H1 (cell line): ENCODE data around the gene IREB2. TPM values are rescaled to one million over a fixed set of nuclear protein-coding genes. Genes with fewer than 3 reads are reported as not detected.
A peak's percentile ranks its signal among the peaks of the same experiment; 100 is the strongest.

Experiments used
- ASH2L ChIP-seq: fragments of 200-600, 300-600 bp; sonication (generic); IDR thresholded peaks from one replicate; pipeline ENCODE4 v1.7.1; 2017; ENCODE audit warnings: low read length
- ATF3 ChIP-seq: IDR thresholded peaks from 2 replicates; pipeline ENCODE4 v1.6.1; 2011; ENCODE audit warnings: low read depth, mild to moderate bottlenecking, low read length; ENCODE audit not compliant: insufficient read depth
- BACH1 ChIP-seq: IDR thresholded peaks from 2 replicates; pipeline ENCODE4 v1.6.1; 2012; ENCODE audit warnings: low read length, improper control_type of control experiment
- CBX8 ChIP-seq: fragments of 300-800, 300-1000 bp; sonication (generic); IDR thresholded peaks from 2 replicates; pipeline ENCODE4 v1.7.1; 2016; ENCODE audit warnings: low read depth, low read length, borderline replicate concordance
- CHD1 ChIP-seq: IDR thresholded peaks from 2 replicates; pipeline ENCODE4 v1.6.1; 2012; ENCODE audit warnings: low read depth, low read length, improper control_type of control experiment
- CTCF ChIP-seq, 3 experiments: IDR thresholded peaks; 1 replicate in 2 of 3; 2 replicates in 1 of 3; pipeline versions ENCODE4 v1.5.1 to v1.6.1; 2011; ENCODE audit warnings: low read length in 3 of 3, mild to moderate bottlenecking in 3 of 3, inconsistent platforms in 2 of 3, low read depth in 1 of 3, moderate library complexity in 1 of 3; ENCODE audit not compliant: insufficient read depth in 1 of 3; ENCODE audit errors: control extremely low read depth in 1 of 3
- EGR1 ChIP-seq: IDR thresholded peaks from 2 replicates; pipeline ENCODE4 v1.6.1; 2011; ENCODE audit warnings: low read depth, low read length, borderline replicate concordance
- EZH2 ChIP-seq: fragments of 200-600 bp; sonication (generic); IDR thresholded peaks from 2 replicates; pipeline ENCODE4 v1.7.1; 2012; ENCODE audit warnings: low read depth, mild to moderate bottlenecking, moderate library complexity, low read length, inconsistent platforms; ENCODE audit not compliant: severe bottlenecking
- FOSL1 ChIP-seq: IDR thresholded peaks from 2 replicates; pipeline ENCODE4 v1.6.1; 2011; ENCODE audit warnings: mild to moderate bottlenecking, low read depth, low read length, moderate library complexity; ENCODE audit not compliant: insufficient read depth
- MAFK ChIP-seq: IDR thresholded peaks from 2 replicates; pipeline ENCODE4 v1.6.1; 2012; ENCODE audit warnings: low read depth, mild to moderate bottlenecking, improper control_type of control experiment, low read length
- NANOG ChIP-seq: IDR thresholded peaks from 2 replicates; pipeline ENCODE4 v1.6.1; 2011; ENCODE audit warnings: low read length, low read depth, mild to moderate bottlenecking, inconsistent platforms; ENCODE audit not compliant: insufficient read depth, poor library complexity, severe bottlenecking
- PHF8 ChIP-seq: fragments of 200-600 bp; sonication (generic); conservative IDR thresholded peaks from 2 replicates; pipeline ENCODE4 v1.7.1; 2012; ENCODE audit warnings: low read depth, mild to moderate bottlenecking, inconsistent platforms, low read length, moderate library complexity
- POLR2AphosphoS5 ChIP-seq: IDR thresholded peaks from 2 replicates; pipeline ENCODE4 v1.6.1; 2011; ENCODE audit warnings: low read depth, low read length
- RNF2 ChIP-seq: fragments of 200-900, 300-1000 bp; sonication (generic); IDR thresholded peaks from 2 replicates; pipeline ENCODE4 v1.7.1; 2016; ENCODE audit warnings: borderline replicate concordance, low read depth, mild to moderate bottlenecking, antibody characterized with exemption, low read length; ENCODE audit not compliant: poor library complexity, severe bottlenecking; ENCODE audit errors: missing control alignments
- SP2 ChIP-seq: IDR thresholded peaks from 2 replicates; pipeline ENCODE4 v1.6.1; 2012; ENCODE audit warnings: mild to moderate bottlenecking, low read length, inconsistent platforms
- SRF ChIP-seq: IDR thresholded peaks from 2 replicates; pipeline ENCODE4 v1.6.1; 2011; ENCODE audit warnings: mild to moderate bottlenecking, low read depth, low read length, moderate library complexity
- SUZ12 ChIP-seq: fragments of 200-600 bp; sonication (generic); IDR thresholded peaks from 2 replicates; pipeline ENCODE4 v1.6.1; 2012; ENCODE audit warnings: mild to moderate bottlenecking, inconsistent platforms, low read length, moderate library complexity, mixed read lengths
- TCF12 ChIP-seq: IDR thresholded peaks from 2 replicates; pipeline ENCODE4 v1.6.1; 2011; ENCODE audit warnings: low read depth, mild to moderate bottlenecking, low read length
- TEAD4 ChIP-seq: IDR thresholded peaks from 2 replicates; pipeline ENCODE4 v1.6.1; 2012; ENCODE audit warnings: low read depth, low read length, inconsistent platforms, mixed read lengths
- polyA plus RNA-seq, 7 experiments: library from polyadenylated mRNA; depleted of rRNA in 3 of 7; stranded (reverse) in 5 of 7; unstranded in 2 of 7; fragments of >200 nt in 5 of 7; fragments of 200-250 nt in 2 of 7; gene quantifications; 1 replicate in 5 of 7; 2 replicates in 1 of 7; 4 replicates in 1 of 7; pipeline versions ENCODE4 v1.2.1 to v1.2.3, GENCODE V29; 2011 to 2013; ENCODE audit warnings: missing spikeins in 2 of 7, mixed read lengths in 2 of 7
- total RNA-seq: library from RNA; stranded (reverse); fragmentation: NEBNext Ultra II Directional; extraction: Animal tissue kit (Norgen Biotek cat#: 25700); gene quantifications from 2 replicates; pipeline ENCODE4 v1.2.1, GENCODE V29; 2021
- TF ChIP-seq, protein P1 (sequence below): IDR thresholded peaks from 2 replicates; pipeline ENCODE4 v1.6.1; 2012; ENCODE audit warnings: inconsistent platforms

The IREB2 gene
- total and polyA plus RNA-seq, 2 of the 8 experiments (the other 6 are each of a cell fraction or from before 2014, with no cell fraction given) = 21.0 to 103 TPM

GRCh38 chr15:78506971-78507830 lies 69.2 kb downstream of the IREB2 start, which contains the start of gene HYKK (continued):
- TF ChIP-seq CHD1 = no peak
- TF ChIP-seq BACH1 = peak; percentile 13; the same call in 1 of the 2 replicates
- peak; percentile 78; the same call in 1 of the 2 replicates for TF ChIP-seq TEAD4
- TF ChIP-seq EZH2 = no peak
- no peak for TF ChIP-seq RNF2
- no peak for TF ChIP-seq MAFK
- TF ChIP-seq SUZ12 = no peak
- TF ChIP-seq, protein P1, sequence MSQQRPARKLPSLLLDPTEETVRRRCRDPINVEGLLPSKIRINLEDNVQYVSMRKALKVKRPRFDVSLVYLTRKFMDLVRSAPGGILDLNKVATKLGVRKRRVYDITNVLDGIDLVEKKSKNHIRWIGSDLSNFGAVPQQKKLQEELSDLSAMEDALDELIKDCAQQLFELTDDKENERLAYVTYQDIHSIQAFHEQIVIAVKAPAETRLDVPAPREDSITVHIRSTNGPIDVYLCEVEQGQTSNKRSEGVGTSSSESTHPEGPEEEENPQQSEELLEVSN = no peak
- no peak for TF ChIP-seq CBX8
- 0 out of 2 replicates have a peak, but pooled peaks have one; percentile 32 for TF ChIP-seq POLR2AphosphoS5
- no peak for TF ChIP-seq NANOG
- no peak for TF ChIP-seq TCF12
- TF ChIP-seq EGR1 = no peak
- TF ChIP-seq FOSL1 = no peak
- no peak for TF ChIP-seq SRF
- no peak for TF ChIP-seq ATF3
- no peak for TF ChIP-seq ASH2L
- TF ChIP-seq PHF8 = no peak; the same call in 1 of the 2 replicates
- TF ChIP-seq CTCF (IDR thresholded peaks at IDR 0.05; ENCODE audit: control extremely low read depth in 1 of 3, insufficient read depth in 1 of 3, low read depth in 1 of 3, low read length in 3 of 3) = no peak
- no peak for TF ChIP-seq SP2
